ENCODE results near the gene PTPRN2. TPM values are rescaled to one million over a fixed set of nuclear protein-coding genes. Genes with fewer than 3 reads are reported as not detected.

The PTPRN2 gene
- total and polyA plus RNA-seq, 2 of the 13 experiments (the other 11 are each of a cell fraction or from before 2014, with no cell fraction given): 2.5 to 24.2 TPM

DNA sequence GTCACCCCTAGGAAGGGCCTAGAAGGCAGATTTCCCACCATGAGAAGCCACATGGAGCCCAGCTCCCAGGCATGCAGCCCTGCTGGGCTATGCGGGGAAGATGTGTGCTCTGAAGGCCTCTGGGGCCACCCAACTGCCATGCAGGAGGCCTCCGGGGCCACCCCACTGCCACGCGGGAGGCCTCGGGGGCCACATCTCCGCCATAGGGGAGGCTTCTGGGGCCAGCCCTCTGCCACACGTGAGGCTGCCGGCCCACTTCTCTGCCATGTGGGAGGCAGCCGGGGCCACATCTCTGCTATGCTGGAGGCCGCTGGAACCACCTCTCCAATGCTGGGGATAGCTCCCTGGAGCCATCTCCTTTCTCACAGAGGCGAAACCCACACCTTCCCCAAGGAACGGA is 799.0 kb downstream of the PTPRN2 start:
- no peak for DNase-seq (ENCODE audit: low spot score)
- CTCF ChIA-PET (ENCODE audit: low intra/inter-chr PET ratio, low total read pairs): no interaction called here
- POLR2A ChIA-PET: no interaction called here

More for the DNA sequence above, 799.0 kb downstream of the PTPRN2 start:
- TF ChIP-seq ZNF800 (CRISPR knock-in tag; IDR thresholded peaks at IDR 0.05) (no peak), MXD4 (CRISPR knock-in tag; IDR thresholded peaks at IDR 0.05) (no peak), ZNF230 (CRISPR knock-in tag; IDR thresholded peaks at IDR 0.05) (no peak), MIER2 (CRISPR knock-in tag; IDR thresholded peaks at IDR 0.05) (no peak), YY1 (IDR thresholded peaks at IDR 0.05; ENCODE audit: insufficient read depth, insufficient replicate concordance, low read depth, low read length) (no peak), EZH2 (conservative IDR thresholded peaks at IDR 0.05; ENCODE audit: low read depth, low read length) (no peak), MIXL1 (CRISPR knock-in tag; IDR thresholded peaks at IDR 0.05) (no peak), RFX5 (IDR thresholded peaks at IDR 0.05; ENCODE audit: low read depth, low read length) (no peak), ZNF615 (CRISPR knock-in tag; IDR thresholded peaks at IDR 0.05; ENCODE audit: borderline replicate concordance) (no peak), DZIP1 (CRISPR knock-in tag; IDR thresholded peaks at IDR 0.05) (no peak)
- TF ChIP-seq, protein P1, sequence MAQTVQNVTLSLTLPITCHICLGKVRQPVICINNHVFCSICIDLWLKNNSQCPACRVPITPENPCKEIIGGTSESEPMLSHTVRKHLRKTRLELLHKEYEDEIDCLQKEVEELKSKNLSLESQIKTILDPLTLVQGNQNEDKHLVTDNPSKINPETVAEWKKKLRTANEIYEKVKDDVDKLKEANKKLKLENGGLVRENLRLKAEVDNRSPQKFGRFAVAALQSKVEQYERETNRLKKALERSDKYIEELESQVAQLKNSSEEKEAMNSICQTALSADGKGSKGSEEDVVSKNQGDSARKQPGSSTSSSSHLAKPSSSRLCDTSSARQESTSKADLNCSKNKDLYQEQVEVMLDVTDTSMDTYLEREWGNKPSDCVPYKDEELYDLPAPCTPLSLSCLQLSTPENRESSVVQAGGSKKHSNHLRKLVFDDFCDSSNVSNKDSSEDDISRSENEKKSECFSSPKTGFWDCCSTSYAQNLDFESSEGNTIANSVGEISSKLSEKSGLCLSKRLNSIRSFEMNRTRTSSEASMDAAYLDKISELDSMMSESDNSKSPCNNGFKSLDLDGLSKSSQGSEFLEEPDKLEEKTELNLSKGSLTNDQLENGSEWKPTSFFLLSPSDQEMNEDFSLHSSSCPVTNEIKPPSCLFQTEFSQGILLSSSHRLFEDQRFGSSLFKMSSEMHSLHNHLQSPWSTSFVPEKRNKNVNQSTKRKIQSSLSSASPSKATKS (CRISPR knock-in tag; IDR thresholded peaks at IDR 0.05): no peak
- WGBS (ENCODE audit: low lambda C conversion rate): 57% methylated on average over 11 of the region's 12 CpGs
- peaks cover 1% of the 10 kb centered on the region; the same call in 1 of the 2 replicates for H4K20me1 ChIP-seq (ENCODE audit: insufficient read depth, low read length)
- in situ Hi-C loops (cut with HindIII; ENCODE audit: extremely low pct_ligation_motif_present, low pct_unique_long_range_greater_than_20kb) (no loop called here), intact Hi-C loops (cut with micrococcal nuclease; ENCODE audit: unreplicated experiment) (no loop called here)
- no peak overlapping the region for H3K4me2 ChIP-seq (ENCODE audit: low read depth, low read length)
- H3K9me3 ChIP-seq (ENCODE audit: low read length): no peaks in the 10 kb centered on the region
- no peak overlapping the region for H3K27ac ChIP-seq (ENCODE audit: extremely low read length, insufficient read depth, low read length)
- H3K9ac ChIP-seq (ENCODE audit: insufficient read depth, low read depth, low read length): no peak overlapping the region
- H3K79me2 ChIP-seq (ENCODE audit: insufficient read depth, low read length): no peaks in the 10 kb centered on the region
- no peak overlapping the region for H3K4me3 ChIP-seq (replicated peaks in 1 of 3; ENCODE audit: insufficient read depth in 1 of 3, low read depth in 2 of 3, low read length in 3 of 3)
- FAIRE-seq (no peak), ATAC-seq (no peak)
- no peaks in the 10 kb centered on the region for H3K36me3 ChIP-seq (replicated peaks in 1 of 2; ENCODE audit: control insufficient read depth in 1 of 2, insufficient read depth in 2 of 2, low read length in 2 of 2)
- H3K4me1 ChIP-seq (ENCODE audit: insufficient read depth, low read length): no peaks in the 10 kb centered on the region
- H3K27me3 ChIP-seq (ENCODE audit: control insufficient read depth in 1 of 2, insufficient read depth in 2 of 2, low read length in 2 of 2): peaks cover 0 to 10% of the 10 kb centered on the region in 2 experiments; a peak in 2 of 5 replicates
- no TSS peak for BruUV-seq (replicated peaks)
- H2AFZ ChIP-seq (ENCODE audit: low read length): no peak overlapping the region
